PC-3 (cell line): ENCODE results near the gene AGPS. TPM values are rescaled to one million over a fixed set of nuclear protein-coding genes. Genes with fewer than 3 reads are reported as not detected.

Experiments
- ATAC-seq: fragments of 200-7000 bp; cut with Tn5 transposase; 2 replicates; pipeline ENCODE4 v1.9.1; 2020; ENCODE audit warnings: mild to moderate bottlenecking, moderate library complexity
- BruUV-seq: library from RNA; stranded (reverse); fragments of 400-500 nt; replicated peaks from 2 replicates; lab custom pipeline; 2021; lab: Mats Ljungman, UMichigan
- CTCF ChIA-PET: fragments of 300-600 bp; sonication (Branson Sonifier 250); formaldehyde crosslinking; loops from one replicate; lab custom pipeline; 2022; ENCODE audit warnings: antibody characterized with exemption; lab: Charles Lee
- POLR2A ChIA-PET: fragments of 300-600 bp; sonication (Branson Sonifier 250); formaldehyde crosslinking; loops from one replicate; lab custom pipeline; 2022; ENCODE audit warnings: antibody characterized with exemption; ENCODE audit not compliant: unreplicated experiment; lab: Charles Lee
- DNase-seq: peaks from one replicate; pipeline ENCODE4 v3.0.0-alpha.2; 2015
- H2AFZ ChIP-seq: fragments of 300-600 bp; sonication (generic); 2 replicates; pipeline ENCODE4 v1.6.0; 2016; ENCODE audit warnings: antibody characterized with exemption, low read length
- H3F3A ChIP-seq: fragments of 300-600 bp; sonication (generic); one replicate; pipeline ENCODE4 v1.6.0; 2017; ENCODE audit warnings: antibody characterized with exemption, low read length, control low read depth, mild to moderate bottlenecking; ENCODE audit not compliant: unreplicated experiment
- H3K27ac ChIP-seq: fragments of 300-600 bp; sonication (generic); 2 replicates; pipeline ENCODE4 v1.5.1; 2016; ENCODE audit warnings: mild to moderate bottlenecking, low read length
- H3K27me3 ChIP-seq: fragments of 300-600 bp; sonication (generic); 2 replicates; pipeline ENCODE4 v1.6.1; 2016; ENCODE audit warnings: low read length, mixed read lengths
- H3K36me3 ChIP-seq: fragments of 300-600 bp; sonication (generic); 2 replicates; pipeline ENCODE4 v1.6.1; 2016; ENCODE audit warnings: low read depth, mixed run types, low read length, mixed read lengths
- H3K4me1 ChIP-seq: fragments of 300-600 bp; sonication (generic); 2 replicates; pipeline ENCODE4 v1.5.1; 2016; ENCODE audit warnings: low read length; ENCODE audit not compliant: insufficient read depth
- H3K4me2 ChIP-seq: fragments of 300-600 bp; sonication (generic); 2 replicates; pipeline ENCODE4 v1.6.0; 2016; ENCODE audit warnings: low read length
- H3K4me3 ChIP-seq: fragments of 300-600 bp; sonication (generic); 2 replicates; pipeline ENCODE4 v1.5.1; 2016; ENCODE audit warnings: mild to moderate bottlenecking, low read length, mixed read lengths
- H3K79me2 ChIP-seq: fragments of 300-600 bp; sonication (generic); 2 replicates; pipeline ENCODE4 v1.6.1; 2017; ENCODE audit warnings: low read length, mixed read lengths
- H3K9ac ChIP-seq: fragments of 300-600 bp; sonication (generic); 2 replicates; pipeline ENCODE4 v1.6.0; 2016; ENCODE audit warnings: mild to moderate bottlenecking, low read length
- H3K9me2 ChIP-seq: fragments of 300-600 bp; sonication (generic); replicated peaks from 2 replicates; pipeline ENCODE4 v1.6.1; 2016; ENCODE audit warnings: mixed run types, low read length, mixed read lengths
- H3K9me3 ChIP-seq: fragments of 300-600 bp; sonication (generic); 2 replicates; pipeline ENCODE4 v1.6.1; 2016; ENCODE audit warnings: low read length, mixed read lengths
- H4K20me1 ChIP-seq: fragments of 300-600 bp; sonication (generic); 2 replicates; pipeline ENCODE4 v1.6.1; 2016; ENCODE audit warnings: low read length, mixed read lengths
- CTCF ChIP-seq: fragments of 300-600 bp; sonication (generic); conservative IDR thresholded peaks from 2 replicates; pipeline ENCODE4 v1.5.1; 2017; ENCODE audit warnings: antibody characterized with exemption, low read depth, mild to moderate bottlenecking, low read length
- EZH2 ChIP-seq: fragments of 300-600 bp; sonication (generic); IDR thresholded peaks from one replicate; pipeline ENCODE4 v1.6.1; 2017; ENCODE audit warnings: antibody characterized with exemption, mild to moderate bottlenecking, low read length; ENCODE audit not compliant: unreplicated experiment
- EZH2phosphoT487 ChIP-seq: fragments of 300-600 bp; sonication (generic); IDR thresholded peaks from 2 replicates; pipeline ENCODE4 v1.6.1; 2018; ENCODE audit warnings: mild to moderate bottlenecking, antibody characterized with exemption, low read length, borderline replicate concordance
- intact Hi-C: fragments of 100-400 bp; cut with micrococcal nuclease; formaldehyde crosslinking; loops from 2 replicates; pipeline ENCODE4 v1.9.0; 2023
- total RNA-seq: library from RNA; depleted of rRNA; stranded (reverse); fragments of >200 nt; gene quantifications from 2 replicates; pipeline ENCODE4 v1.2.3, GENCODE V29; 2014

The AGPS gene
- total RNA-seq, 1 experiment from 2014 or later, result 147 TPM

- no peak overlapping the region for H3K4me3 ChIP-seq
- ATAC-seq (no peak), DNase-seq (no peak)
- no peaks in the 10 kb centered on the region for H3K27me3 ChIP-seq
- no peaks in the 10 kb centered on the region for H3K9me2 ChIP-seq
- no peak overlapping the region for H2AFZ ChIP-seq
- H3K4me1 ChIP-seq, result no peaks in the 10 kb centered on the region
- H3F3A ChIP-seq, result no peaks in the 10 kb centered on the region
- POLR2A ChIA-PET, result no interaction called here
- no peaks in the 10 kb centered on the region for H4K20me1 ChIP-seq
- H3K79me2 ChIP-seq, result no peaks in the 10 kb centered on the region
- no peaks in the 10 kb centered on the region for H3K9me3 ChIP-seq
- BruUV-seq, result no TSS peak
- no peaks in the 10 kb centered on the region for H3K36me3 ChIP-seq
- no peak overlapping the region for H3K9ac ChIP-seq
- CTCF ChIA-PET, result no interaction called here
- H3K27ac ChIP-seq, result no peak overlapping the region
- no peak overlapping the region for H3K4me2 ChIP-seq
- TF ChIP-seq EZH2 (no peak), CTCF (no peak), EZH2phosphoT487 (no peak)
- intact Hi-C loops, result no loop called here
These were observed 148.9 kb downstream of the AGPS start for GRCh38 chr2:177541258-177541991.

GRCh38 chr2:177542396-177542795 is 149.8 kb downstream of the AGPS start:
- Histone ChIP-seq H3K36me3 (no peaks in the 10 kb centered on the region), H3K9me2 (no peaks in the 10 kb centered on the region), H3K79me2 (no peaks in the 10 kb centered on the region), H3K27ac (no peak overlapping the region), H3K9ac (no peak overlapping the region), H3K4me3 (no peak overlapping the region), H3F3A (no peaks in the 10 kb centered on the region), H4K20me1 (no peaks in the 10 kb centered on the region), H2AFZ (no peak overlapping the region), H3K4me2 (no peak overlapping the region), H3K9me3 (no peaks in the 10 kb centered on the region), H3K4me1 (no peaks in the 10 kb centered on the region), H3K27me3 (no peaks in the 10 kb centered on the region)
- ChIA-PET POLR2A (no interaction called here), CTCF (no interaction called here)
- no TSS peak for BruUV-seq
- DNase-seq, result no peak
- intact Hi-C loops, result no loop called here
- no peak for TF ChIP-seq CTCF
- TF ChIP-seq EZH2, result no peak
- TF ChIP-seq EZH2phosphoT487, result no peak
- ATAC-seq, result no peak

GRCh38 chr2:177543007-177543760 is 150.6 kb downstream of the AGPS start:
- no peak for TF ChIP-seq EZH2
- TF ChIP-seq EZH2phosphoT487, result no peak
- no peak for TF ChIP-seq CTCF
- Histone ChIP-seq H3K9ac (no peak overlapping the region), H3F3A (no peaks in the 10 kb centered on the region), H3K4me3 (no peak overlapping the region), H3K9me3 (no peaks in the 10 kb centered on the region), H3K36me3 (no peaks in the 10 kb centered on the region), H3K4me1 (no peaks in the 10 kb centered on the region), H3K4me2 (no peak overlapping the region), H3K27ac (no peak overlapping the region), H3K9me2 (no peaks in the 10 kb centered on the region), H3K27me3 (no peaks in the 10 kb centered on the region), H2AFZ (no peak overlapping the region), H4K20me1 (no peaks in the 10 kb centered on the region), H3K79me2 (no peaks in the 10 kb centered on the region)
- CTCF ChIA-PET, result no interaction called here
- ATAC-seq (no peak), DNase-seq (peak; percentile 21)
- no TSS peak for BruUV-seq
- intact Hi-C loops, result no loop called here
- POLR2A ChIA-PET, result no interaction called here
